GM21825 (cell line): ENCODE results near the gene HSPA12B.
A peak's percentile ranks its signal among the peaks of the same experiment; 100 is the strongest.

Experiments
- ATAC-seq: cut with Tn5 transposase; IDR thresholded peaks from one replicate; pipeline ENCODE4 v1.9.1; 2021; ENCODE audit warnings: mild to moderate bottlenecking, moderate library complexity; ENCODE audit not compliant: unreplicated experiment

HSPA12B gene

GRCh38 chr20:3763671-3764601 lies 31.5 kb downstream of the HSPA12B start:
- no peak for ATAC-seq

GRCh38 chr20:3764659-3765058 lies 32.2 kb downstream of the HSPA12B start:
- ATAC-seq: no peak

DNA sequence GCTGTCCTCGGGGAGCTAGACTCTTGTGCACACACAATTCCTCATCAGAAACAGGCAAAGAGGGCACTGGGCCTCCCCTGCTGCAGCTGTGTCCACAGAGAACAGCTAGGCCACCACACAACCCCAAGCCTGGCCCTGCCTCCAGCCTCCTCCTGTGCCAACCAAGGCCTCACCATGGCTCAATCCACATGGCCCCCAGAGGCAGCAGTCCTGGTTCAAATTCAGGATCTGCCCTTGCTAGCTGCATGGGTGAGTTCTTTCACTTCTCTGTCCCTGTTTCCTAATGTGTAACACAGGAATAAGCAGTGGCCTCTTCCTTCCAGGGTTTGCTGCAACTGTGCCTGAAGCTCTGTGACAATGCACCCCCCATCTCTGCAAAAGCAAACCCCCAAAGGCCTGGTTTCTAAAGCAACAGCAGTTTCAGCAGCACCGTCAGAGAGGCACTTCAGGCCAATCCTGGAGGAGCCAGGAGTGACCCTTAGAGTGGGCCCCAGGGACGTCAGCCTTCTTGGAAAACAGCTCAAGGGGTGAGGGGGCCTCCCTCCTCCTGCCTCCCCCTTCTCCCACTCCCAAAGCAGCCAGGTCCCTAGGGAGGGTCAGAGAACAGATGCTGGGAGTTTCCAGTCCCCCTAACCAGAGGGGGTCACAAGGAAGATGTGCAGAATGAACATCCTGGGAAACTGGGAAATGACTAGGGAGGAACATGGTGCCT lies 32.8 kb downstream of the HSPA12B start:
- no peak for ATAC-seq

GRCh38 chr20:3766422-3767109 lies 34.1 kb downstream of the HSPA12B start:
- no peak for ATAC-seq

DNA sequence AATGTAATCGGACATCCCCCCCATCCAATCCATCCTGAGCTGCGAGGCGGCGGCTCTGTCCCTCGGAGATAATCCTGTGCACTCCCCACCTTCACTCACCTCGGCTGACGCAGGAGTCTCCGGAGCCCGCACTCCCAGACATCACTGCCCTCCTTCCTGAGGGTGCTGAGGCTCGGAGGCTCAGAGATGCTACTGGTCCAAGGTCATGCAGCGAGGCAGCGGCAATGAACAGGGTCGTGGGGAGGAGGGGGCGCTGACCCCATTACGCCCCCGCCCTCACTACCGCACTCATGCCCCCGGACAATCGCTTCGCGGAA lies 34.6 kb downstream of the HSPA12B start:
- ATAC-seq: no peak

DNA sequence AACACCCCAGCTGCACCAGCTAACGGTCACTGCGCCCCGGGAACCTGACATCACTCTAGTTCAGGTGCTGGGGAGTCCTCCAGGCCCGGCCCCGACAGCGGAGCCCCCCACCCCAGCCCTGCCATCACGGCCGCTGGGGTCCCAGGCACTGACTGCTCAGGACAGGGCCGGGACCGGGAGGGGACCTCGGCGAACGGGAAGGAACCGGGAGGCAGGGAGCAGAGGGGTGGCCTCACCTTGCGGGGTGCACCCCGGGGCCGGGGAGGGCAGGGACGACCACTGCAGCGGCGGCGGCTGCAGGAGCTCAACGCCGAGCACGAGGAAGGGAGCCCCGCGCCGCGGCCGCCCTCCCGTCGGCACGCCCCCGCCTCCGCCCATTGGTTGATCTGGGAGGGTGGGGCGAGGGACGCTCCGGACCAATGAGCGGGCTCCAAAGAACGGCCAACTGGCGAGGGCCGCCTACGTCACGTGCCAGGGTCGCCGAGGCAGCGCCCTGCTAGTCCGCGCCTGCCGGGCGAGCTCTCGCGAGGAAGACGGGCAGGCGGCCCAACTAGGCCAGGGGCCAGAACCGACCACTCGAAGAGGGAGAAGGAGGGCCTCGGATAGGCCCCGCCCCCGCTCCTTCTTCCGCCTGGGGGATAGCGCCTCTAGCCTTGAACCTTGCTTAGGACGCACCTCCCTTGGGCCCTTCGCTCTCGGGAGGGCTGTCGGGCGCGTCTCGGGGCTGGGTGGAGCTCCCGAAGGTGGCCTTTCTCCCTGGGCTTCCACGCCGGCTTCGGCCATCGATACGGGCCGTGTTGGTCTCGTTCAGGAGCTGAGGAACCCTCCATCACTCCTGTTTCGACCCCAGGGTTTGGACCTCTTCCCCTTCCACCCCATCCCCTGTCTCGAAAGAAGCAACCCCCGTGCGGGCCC lies 35.2 kb downstream of the HSPA12B start, which contains the start of gene ADISSP:
Gene ADISSP (minus strand): TSS at position 327 of the 915 bp plus-strand sequence. CDS start 7,653 bp downstream, outside the sequence.
- ATAC-seq: peak; percentile 94

DNA sequence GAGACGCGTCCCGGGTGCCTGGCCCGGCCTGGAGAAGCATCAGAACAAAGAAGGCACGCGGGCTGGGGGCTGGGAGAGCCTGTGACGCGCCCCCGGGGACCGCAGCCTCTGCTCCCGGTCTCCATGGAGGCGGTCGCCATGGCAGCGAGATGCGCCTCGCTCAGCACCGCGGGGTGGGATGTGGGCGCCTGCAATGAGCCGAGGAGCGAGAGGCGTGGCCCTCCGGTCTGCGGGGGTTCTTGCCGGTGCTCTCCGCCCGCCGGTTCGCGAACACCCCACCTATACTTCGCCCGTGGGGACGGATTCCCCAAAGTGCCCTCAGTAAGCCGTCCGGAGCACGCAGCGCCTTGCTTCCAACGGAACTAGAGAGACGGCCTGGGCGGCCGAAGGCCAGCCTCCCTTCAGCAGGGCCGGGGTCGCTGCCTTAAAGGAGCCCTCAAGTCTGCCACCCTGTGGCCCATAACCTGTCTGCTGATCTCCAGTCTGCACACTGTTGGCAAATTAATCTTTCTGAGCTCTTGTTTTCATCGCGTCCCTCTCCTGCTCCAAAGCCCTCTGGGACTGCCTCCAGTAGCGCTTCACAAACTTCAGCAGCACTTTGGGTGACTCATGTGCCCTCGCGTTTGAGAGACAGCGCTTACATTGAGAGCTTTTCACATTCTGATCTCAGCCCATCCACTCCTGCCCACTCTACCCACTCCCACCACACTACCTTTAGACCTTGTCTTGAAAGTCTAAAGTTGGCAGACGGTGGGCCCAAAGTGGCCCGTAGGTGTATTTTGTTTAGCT lies 36.1 kb downstream of the HSPA12B start:
- peak; percentile 36 for ATAC-seq

- ATAC-seq: no peak
Measured at GRCh38 chr20:3771552-3772058, 39.1 kb downstream of the HSPA12B start.

DNA sequence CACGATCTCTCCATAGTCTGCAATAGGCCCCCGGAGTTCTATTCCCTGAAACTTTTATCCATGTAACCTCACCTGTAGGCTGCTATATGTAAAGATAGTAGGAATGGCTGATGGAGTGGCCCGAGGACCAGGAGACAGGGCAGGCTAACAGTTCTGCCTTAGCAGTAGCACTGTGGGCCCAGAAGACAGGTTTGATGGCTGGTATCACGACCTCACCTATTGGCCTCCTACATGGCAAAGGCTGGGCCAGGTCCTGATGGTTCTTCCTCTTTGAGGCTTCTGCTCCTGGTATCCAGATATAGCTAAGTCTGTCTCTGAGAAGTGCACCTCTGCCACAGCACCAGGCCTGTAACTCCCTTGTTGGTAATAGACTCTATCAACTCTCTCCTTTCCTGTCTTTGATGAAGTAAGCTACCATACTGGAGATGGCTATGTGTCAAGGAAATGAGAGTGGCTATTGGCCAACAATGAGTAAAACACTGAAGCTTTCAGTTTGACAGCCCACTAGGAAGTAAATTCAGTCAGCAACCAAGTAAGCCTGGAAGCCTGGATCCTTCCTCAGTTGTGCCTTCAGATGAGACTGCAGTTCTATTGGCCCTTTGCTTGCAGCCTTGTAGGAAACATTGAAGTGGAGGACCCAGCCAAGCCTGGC lies 43.1 kb downstream of the HSPA12B start:
- ATAC-seq: no peak

DNA sequence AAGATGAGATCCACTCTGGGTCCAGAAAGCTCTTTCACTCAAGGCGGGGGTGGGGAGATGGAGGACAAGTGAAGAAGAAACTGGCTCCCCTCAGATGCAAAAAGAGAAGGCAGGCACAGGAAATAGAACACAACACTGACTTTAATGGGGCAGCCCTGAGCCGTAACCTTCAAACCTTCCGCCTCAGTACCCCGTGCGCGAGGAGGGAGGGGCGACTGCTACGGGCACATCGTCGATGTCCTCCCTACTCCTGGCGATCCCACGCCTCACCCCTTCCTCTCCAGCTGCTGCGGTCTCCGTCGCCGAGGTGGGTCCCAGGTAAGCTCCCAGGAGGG lies 44.9 kb downstream of the HSPA12B start:
- no peak for ATAC-seq

GRCh38 chr20:3777716-3778629 lies 45.5 kb downstream of the HSPA12B start:
- ATAC-seq: no peak

DNA sequence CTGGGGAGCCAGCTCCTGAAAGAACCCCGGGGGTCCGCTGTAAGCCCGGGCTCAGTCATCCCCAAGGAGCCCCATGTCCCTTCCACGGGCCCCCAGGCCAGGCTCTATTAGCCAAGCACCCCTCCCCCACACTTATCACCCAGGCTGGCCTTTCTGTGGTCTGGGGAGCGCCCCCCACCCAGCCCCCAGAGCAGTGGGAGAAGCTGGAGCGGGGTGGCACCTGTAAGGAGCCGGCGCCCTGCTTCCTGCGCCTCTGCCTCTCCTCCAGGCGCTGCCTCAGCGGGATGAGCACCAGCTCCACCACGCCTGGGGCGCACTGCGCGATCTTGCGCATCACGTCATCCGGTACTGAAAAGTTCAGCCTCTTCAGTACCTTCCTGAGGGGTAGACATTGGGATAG lies 46.5 kb downstream of the HSPA12B start:
- no peak for ATAC-seq

- no peak for ATAC-seq
Measured at GRCh38 chr20:3781153-3781910, 48.8 kb downstream of the HSPA12B start, which contains the start of gene SPEF1. Gene SPEF1, minus strand, starts transcription at chr20:3781448. Its CDS starts 161 bp downstream, at chr20:3781287.

DNA sequence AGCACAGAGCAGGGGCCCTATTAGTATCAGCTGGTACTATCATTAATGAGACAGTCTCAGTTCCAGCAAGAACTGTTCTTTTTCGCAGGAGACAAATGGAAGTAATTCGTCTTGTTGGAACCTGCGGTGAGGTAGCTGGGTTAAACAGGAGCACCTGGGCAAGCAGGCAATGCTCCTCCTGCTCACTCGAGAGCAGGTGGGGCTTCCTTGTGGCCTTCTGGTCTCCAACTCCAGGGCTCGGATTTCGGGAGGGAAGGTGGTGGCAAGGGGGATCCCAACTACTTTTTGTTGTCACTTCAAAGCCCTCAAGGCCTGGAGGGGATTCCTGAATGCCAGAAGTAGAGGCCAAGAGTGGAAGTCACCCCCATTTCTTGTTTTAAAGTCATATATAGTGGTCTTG lies 50.1 kb downstream of the HSPA12B start:
- no peak for ATAC-seq

DNA sequence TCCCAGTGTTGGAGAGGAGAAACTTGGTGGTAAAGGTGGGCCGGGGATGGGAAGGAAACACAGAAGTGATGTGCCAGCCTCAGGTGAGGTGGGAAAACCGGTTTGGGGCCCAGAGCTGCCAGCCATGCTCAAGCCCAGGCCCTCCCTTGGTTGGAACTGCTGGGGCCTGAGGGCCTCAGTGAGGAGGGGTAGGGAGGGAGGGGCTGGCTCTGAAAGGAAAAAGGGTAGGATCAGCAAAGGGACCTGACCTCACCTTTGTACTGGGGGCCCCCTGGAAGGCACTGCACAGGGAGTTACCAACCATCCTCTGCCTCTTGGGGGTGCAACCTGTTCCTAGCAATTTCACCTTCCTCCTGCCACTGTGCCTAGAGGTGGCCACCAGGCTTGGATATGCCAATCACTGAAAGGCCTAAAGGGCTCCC lies 50.6 kb downstream of the HSPA12B start:
- ATAC-seq: no peak

- no peak for ATAC-seq
Measured at GRCh38 chr20:3783511-3784195, 51.2 kb downstream of the HSPA12B start.
